Measurements from ENCODE around the gene TSPOAP1.

TSPOAP1 gene

DNA sequence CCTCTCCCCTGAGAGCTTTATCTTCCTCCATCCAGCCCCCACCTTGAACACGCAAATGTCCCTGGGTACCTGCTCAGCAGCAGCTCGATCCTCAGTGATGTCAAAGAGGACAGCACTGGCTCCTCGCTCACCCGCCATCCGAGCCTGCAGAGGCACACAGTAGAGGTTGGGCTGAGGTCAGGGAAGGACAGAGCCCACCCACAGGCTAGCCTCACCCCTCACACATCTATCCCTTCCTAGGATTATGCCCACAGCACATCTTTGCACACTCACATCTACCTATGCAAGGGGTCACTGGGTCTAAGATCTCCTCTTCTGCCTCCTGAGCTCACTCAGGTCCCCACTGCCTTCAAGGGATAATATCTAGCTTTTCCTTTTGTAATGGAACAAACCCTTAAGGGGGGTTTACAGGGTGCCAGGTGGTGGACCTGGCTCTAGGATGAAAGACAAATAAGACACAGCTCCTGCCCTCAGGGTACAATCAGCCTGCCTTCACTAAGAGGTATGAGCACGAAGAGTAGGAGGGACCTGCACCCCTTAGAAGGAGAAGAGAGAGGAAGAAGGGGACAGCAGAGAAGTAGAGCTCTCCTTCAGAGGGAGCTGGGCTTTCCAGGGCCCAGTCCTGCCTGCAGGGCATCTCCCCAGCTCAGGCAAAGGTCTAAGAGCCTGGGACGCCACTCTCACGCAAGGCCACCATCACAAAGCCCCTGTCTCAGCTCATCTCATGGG lies 35.0 kb upstream of the TSPOAP1 start:
- DNase-seq (ENCODE audit: low read depth) = no peak

GRCh38 chr17:58362368-58363014 lies 33.9 kb upstream of the TSPOAP1 start:
- no peak for DNase-seq (ENCODE audit: low read depth)

- no peak for DNase-seq (ENCODE audit: low read depth)
Measured at GRCh38 chr17:58360296-58361063, 31.9 kb upstream of the TSPOAP1 start.

GRCh38 chr17:58358408-58359172 lies 30.0 kb upstream of the TSPOAP1 start:
- DNase-seq (ENCODE audit: low read depth) = no peak

DNA sequence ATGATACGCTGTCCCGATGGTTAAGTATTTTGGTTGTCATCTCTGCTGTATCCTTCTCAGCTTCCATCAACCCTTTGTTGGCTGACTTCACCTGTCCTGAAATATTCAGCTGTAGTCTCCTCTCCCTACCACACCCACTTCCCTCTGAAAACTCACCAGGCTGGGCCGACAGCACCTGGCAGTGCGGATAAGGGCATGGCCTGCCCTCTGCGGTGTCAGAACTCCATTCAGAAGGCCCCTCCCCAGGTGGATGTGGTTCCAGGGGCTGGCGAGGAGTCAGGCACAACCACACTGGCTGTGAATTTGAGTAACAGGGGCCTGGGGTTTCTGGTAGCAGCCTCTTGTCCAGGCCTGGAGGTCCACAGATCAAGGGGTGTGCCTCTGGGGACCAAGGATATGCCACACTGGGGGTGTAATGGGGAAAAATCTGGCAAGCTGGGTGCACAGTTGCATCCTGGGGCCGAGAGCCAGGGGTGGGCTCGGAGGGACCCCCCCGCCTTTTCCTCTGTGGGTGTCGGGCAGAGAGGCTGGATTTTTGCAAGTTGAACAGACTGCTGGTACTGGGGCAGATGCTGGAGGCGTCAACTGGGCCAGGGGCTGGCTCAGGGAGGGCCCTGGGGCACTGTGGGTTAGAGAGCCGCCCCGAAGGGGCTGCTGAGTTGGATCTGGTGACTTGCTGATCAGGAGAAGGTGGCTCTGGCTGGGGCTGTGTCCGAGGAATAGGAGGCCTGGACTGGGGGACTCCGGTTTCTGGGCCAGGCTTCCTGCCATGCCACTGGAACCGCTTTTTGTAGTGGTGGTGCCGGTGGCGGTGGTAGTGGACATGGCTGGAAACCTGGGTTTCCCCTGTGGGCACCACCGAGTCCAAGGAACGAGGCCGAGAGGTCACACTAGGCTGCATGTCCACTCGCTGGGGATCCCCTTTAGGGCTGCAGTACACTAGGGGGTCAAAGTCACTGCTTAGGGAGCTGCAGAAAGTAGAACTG lies 29.0 kb upstream of the TSPOAP1 start:
- no peak for DNase-seq (ENCODE audit: low read depth)

GRCh38 chr17:58356231-58356630 lies 27.6 kb upstream of the TSPOAP1 start:
- no peak for DNase-seq (ENCODE audit: low read depth)

- DNase-seq (ENCODE audit: low read depth) = no peak
Measured at GRCh38 chr17:58354541-58355216, 26.1 kb upstream of the TSPOAP1 start.

DNA sequence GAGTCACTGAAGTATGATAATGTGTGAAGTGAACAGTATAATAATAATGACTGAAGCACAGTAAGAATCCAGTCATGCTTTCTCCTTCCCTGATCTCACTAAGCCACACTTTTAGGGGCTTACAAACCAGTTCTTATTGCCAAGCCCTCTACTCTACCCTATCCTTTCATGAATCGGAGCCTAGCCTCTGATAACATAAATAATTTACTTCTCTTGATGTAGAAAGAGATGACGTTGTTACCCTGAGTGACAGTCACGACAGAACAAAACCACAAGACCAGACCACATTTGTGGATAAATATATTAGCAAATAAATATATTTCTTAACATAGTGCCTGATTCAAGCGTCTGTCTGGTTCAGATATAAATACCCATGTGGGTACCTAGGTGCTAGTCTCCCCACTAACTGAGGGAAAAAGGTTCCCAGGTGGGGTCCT lies 24.8 kb upstream of the TSPOAP1 start:
- DNase-seq (ENCODE audit: low read depth) = no peak

DNA sequence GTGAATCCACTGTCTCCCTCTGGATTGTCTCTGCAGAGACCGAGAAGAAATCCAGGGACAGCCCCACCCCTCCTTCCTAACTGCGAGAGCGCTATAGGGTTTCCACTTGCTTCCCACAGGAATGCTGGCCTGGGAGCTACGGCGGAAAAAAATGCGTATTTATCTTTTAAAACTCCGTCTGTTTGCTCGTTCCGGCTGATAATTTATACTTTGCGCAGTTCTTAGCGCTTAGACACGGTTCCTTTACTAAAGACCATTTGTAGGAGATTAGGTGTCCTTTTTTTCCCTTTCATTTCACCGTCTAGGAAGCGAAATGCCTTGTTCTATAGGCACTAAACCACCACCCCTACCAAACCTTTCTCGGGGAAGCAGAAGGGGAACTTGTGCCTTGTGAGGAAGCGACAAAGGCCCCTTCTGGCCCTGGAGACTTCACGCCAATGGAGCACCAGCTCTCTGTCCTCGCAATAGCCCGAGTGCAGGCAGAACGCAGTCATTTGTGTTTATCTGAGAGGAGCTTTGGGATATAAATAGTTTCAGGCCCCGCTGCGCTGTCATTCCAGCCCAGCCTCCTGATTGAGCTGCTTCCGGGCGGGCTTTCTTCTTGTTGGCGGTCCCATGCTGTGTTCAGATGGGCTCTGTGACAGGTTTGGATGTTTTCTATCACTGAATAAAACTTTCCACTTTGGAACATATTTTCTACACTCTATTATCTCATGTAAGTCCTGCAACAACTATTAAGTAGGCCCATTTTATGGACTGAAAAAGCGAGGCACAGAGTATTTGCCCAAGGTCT lies 24.2 kb upstream of the TSPOAP1 start:
- no peak for DNase-seq (ENCODE audit: low read depth)

- DNase-seq (ENCODE audit: low read depth) = peak; percentile 74
Measured at GRCh38 chr17:58351831-58352595, 23.4 kb upstream of the TSPOAP1 start, which contains the start of gene SUPT4H1. SUPT4H1 (minus strand) TSS chr17:58352201; CDS start chr17:58352135, 66 bp downstream.

- no peak for DNase-seq (ENCODE audit: low read depth)
Measured at GRCh38 chr17:58351182-58351581, 22.6 kb upstream of the TSPOAP1 start.

DNA sequence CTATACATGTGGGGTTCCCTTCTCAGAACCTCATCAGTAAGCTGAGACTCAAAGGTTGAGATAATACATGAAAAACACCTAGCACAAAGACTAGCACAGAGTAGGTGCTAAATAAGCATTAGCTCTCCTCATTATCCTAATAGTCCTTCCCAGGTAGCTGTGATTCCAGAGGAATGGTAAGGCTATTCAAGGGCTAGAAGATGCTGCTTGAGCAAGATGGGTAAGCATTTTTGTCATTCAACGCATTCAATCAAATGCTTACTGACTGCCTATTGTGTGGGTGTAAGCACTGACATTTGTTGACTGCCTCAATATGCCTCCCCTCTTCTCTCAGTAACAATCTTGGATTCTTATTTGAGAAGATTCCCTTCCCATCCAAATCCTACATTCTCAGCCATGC lies 19.4 kb upstream of the TSPOAP1 start:
- DNase-seq (ENCODE audit: low read depth) = no peak

DNA sequence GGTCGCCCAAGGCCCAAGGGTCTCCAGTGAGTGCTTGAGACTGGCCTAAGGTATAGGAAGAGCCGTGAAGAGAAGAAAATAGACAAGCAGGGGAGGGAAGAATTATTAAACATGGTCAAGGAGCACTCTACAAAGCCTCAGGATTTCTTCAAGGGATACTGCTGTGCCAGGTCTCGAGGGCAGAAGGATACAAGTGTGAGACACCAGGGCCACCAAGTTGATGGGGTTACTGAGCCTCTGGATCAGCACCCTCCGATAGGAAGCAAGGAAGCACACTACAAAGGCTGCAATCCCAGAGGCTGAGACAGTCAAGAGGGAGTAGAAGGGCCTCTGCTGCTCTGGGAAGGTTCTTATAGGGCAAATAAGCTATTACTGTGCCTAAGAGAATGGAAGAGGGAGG lies 16.9 kb upstream of the TSPOAP1 start:
- DNase-seq (ENCODE audit: low read depth) = no peak

GRCh38 chr17:58344791-58345157 lies 16.2 kb upstream of the TSPOAP1 start:
- DNase-seq (ENCODE audit: low read depth) = no peak

- DNase-seq (ENCODE audit: low read depth) = no peak
Measured at GRCh38 chr17:58344047-58344790, 15.6 kb upstream of the TSPOAP1 start.

DNA sequence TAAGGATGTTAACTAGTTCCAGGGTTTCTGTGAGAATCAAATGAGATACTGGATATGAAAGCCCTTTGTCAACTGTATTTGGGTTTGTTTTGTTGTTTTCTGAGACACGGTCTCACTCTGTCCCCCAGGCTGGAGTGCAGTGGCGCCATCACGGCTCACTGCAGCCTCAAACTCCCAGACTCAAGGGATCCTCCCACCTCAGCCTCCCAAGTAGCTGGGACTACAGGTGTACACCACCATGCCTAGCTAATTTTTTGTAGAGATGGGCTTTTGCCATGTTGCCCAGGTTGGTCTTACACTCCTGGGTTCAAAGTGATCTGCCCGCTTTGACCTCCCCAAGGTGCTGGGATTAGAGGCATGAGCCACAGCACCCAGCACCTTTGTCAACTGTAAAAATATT lies 14.5 kb upstream of the TSPOAP1 start:
- no peak for DNase-seq (ENCODE audit: low read depth)

- no peak for DNase-seq (ENCODE audit: low read depth)
Measured at GRCh38 chr17:58341861-58342475, 13.4 kb upstream of the TSPOAP1 start.
